H9 (cell line): Measurements from ENCODE around the gene TMEM51. TPM values are rescaled to one million over a fixed set of nuclear protein-coding genes. Genes with fewer than 3 reads are reported as not detected.
A peak's percentile ranks its signal among the peaks of the same experiment; 100 is the strongest.

Experiments used
- DNase-seq: peaks from one replicate; pipeline ENCODE4 v3.0.0-alpha.2; 2017
- H2AFZ ChIP-seq: one replicate; pipeline ENCODE4 v1.6.1; 2013; ENCODE audit warnings: mild to moderate bottlenecking, low read length, control low read depth, moderate library complexity
- H2AK5ac ChIP-seq: 2 replicates; pipeline ENCODE4 v1.6.1; 2013; ENCODE audit warnings: low read length, control low read depth, mixed read lengths; ENCODE audit not compliant: insufficient read length
- H2BK120ac ChIP-seq: one replicate; pipeline ENCODE4 v1.6.1; 2013; ENCODE audit warnings: low read depth, mild to moderate bottlenecking, low read length, control low read depth, inconsistent platforms; ENCODE audit not compliant: poor library complexity, severe bottlenecking
- H2BK12ac ChIP-seq: 2 replicates; pipeline ENCODE4 v1.6.1; 2013; ENCODE audit warnings: low read length, control low read depth, mixed read lengths, low read depth; ENCODE audit not compliant: insufficient read length
- H2BK15ac ChIP-seq: 2 replicates; pipeline ENCODE4 v1.6.1; 2013; ENCODE audit warnings: low read depth, low read length, control low read depth
- H2BK20ac ChIP-seq: one replicate; pipeline ENCODE4 v1.6.1; 2013; ENCODE audit warnings: low read depth, mild to moderate bottlenecking, low read length, control low read depth, inconsistent platforms; ENCODE audit not compliant: poor library complexity, severe bottlenecking
- H2BK5ac ChIP-seq: 2 replicates; pipeline ENCODE4 v1.6.1; 2013; ENCODE audit warnings: low read length, control low read depth, mixed read lengths; ENCODE audit not compliant: insufficient read length
- H3K14ac ChIP-seq: 2 replicates; pipeline ENCODE4 v1.6.1; 2013; ENCODE audit warnings: low read length, control low read depth; ENCODE audit not compliant: insufficient read depth
- H3K18ac ChIP-seq: 2 replicates; pipeline ENCODE4 v1.6.1; 2013; ENCODE audit warnings: low read depth, mild to moderate bottlenecking, mixed read lengths, low read length, control low read depth; ENCODE audit not compliant: insufficient read length
- H3K23ac ChIP-seq: 2 replicates; pipeline ENCODE4 v1.6.1; 2013; ENCODE audit warnings: low read length, control low read depth, mixed read lengths, low read depth; ENCODE audit not compliant: insufficient read length
- H3K23me2 ChIP-seq: 2 replicates; pipeline ENCODE4 v1.6.1; 2013; ENCODE audit warnings: low read depth, mild to moderate bottlenecking, mixed read lengths, low read length, control low read depth; ENCODE audit not compliant: insufficient read length, poor library complexity, severe bottlenecking
- H3K27ac ChIP-seq: 2 replicates; pipeline ENCODE4 v1.5.1; 2013; ENCODE audit warnings: low read length, control low read depth, mixed read lengths, low read depth; ENCODE audit not compliant: insufficient read length
- H3K27me3 ChIP-seq: 2 replicates; pipeline ENCODE4 v1.6.1; 2013; ENCODE audit warnings: low read length, control low read depth, inconsistent platforms; ENCODE audit not compliant: insufficient read depth
- H3K4ac ChIP-seq: 2 replicates; pipeline ENCODE4 v1.6.1; 2013; ENCODE audit warnings: low read depth, mild to moderate bottlenecking, control low read depth, inconsistent platforms, low read length, moderate library complexity
- H3K4me1 ChIP-seq: 2 replicates; pipeline ENCODE4 v1.6.1; 2013; ENCODE audit warnings: low read length, control low read depth, inconsistent platforms; ENCODE audit not compliant: insufficient read depth
- H3K4me2 ChIP-seq: 2 replicates; pipeline ENCODE4 v1.6.1; 2013; ENCODE audit warnings: low read length, control low read depth, mixed read lengths; ENCODE audit not compliant: insufficient read length, insufficient read depth
- H3K56ac ChIP-seq: 2 replicates; pipeline ENCODE4 v1.6.1; 2013; ENCODE audit warnings: low read depth, mild to moderate bottlenecking, mixed read lengths, low read length, control low read depth; ENCODE audit not compliant: insufficient read length
- H3K79me1 ChIP-seq: 2 replicates; pipeline ENCODE4 v1.6.1; 2013; ENCODE audit warnings: low read depth, mild to moderate bottlenecking, moderate library complexity, low read length, control low read depth, inconsistent platforms; ENCODE audit not compliant: insufficient read depth, poor library complexity, severe bottlenecking
- H3K79me2 ChIP-seq: 2 replicates; pipeline ENCODE4 v1.6.1; 2013; ENCODE audit warnings: low read length, control low read depth, inconsistent platforms; ENCODE audit not compliant: insufficient read depth
- H3K9ac ChIP-seq: 2 replicates; pipeline ENCODE4 v1.6.1; 2013; ENCODE audit warnings: low read length, control low read depth, mixed read lengths; ENCODE audit not compliant: insufficient read length; ENCODE audit errors: extremely low read depth
- H3K9me3 ChIP-seq: one replicate; pipeline ENCODE4 v1.6.1; 2013; ENCODE audit warnings: low read depth, low read length, inconsistent platforms; ENCODE audit not compliant: control insufficient read depth
- H3T11ph ChIP-seq: one replicate; pipeline ENCODE4 v1.6.1; 2013; ENCODE audit warnings: mild to moderate bottlenecking, low read length, control low read depth, inconsistent platforms
- H4K20me1 ChIP-seq: one replicate; pipeline ENCODE4 v1.6.1; 2013; ENCODE audit not compliant: control insufficient read depth, insufficient read length, insufficient read depth
- H4K5ac ChIP-seq: 2 replicates; pipeline ENCODE4 v1.6.1; 2013; ENCODE audit warnings: low read depth, mild to moderate bottlenecking, mixed read lengths, low read length, control low read depth; ENCODE audit not compliant: insufficient read length
- H4K8ac ChIP-seq: replicated peaks from 2 replicates; pipeline ENCODE4 v1.6.1; 2013; ENCODE audit warnings: low read length, control low read depth, mixed read lengths, low read depth; ENCODE audit not compliant: insufficient read length
- H4K91ac ChIP-seq: 2 replicates; pipeline ENCODE4 v1.6.1; 2013; ENCODE audit warnings: low read depth, mild to moderate bottlenecking, moderate library complexity, mixed read lengths, low read length, control low read depth; ENCODE audit not compliant: insufficient read length
- H3K27ac Mint-ChIP-seq, 3 experiments: 2 replicates in 2 of 3; 3 replicates in 1 of 3; pipeline ENCODE4 v1.8.0; 2020 to 2021; ENCODE audit warnings: mixed read lengths in 3 of 3, mild to moderate bottlenecking in 1 of 3, moderate library complexity in 1 of 3
- H3K27me3 Mint-ChIP-seq: 2 replicates; pipeline ENCODE4 v1.8.0; 2021; ENCODE audit warnings: low read depth, mild to moderate bottlenecking, moderate library complexity, mixed read lengths
- H3K36me3 Mint-ChIP-seq, 3 experiments: 2 replicates in 2 of 3; 3 replicates in 1 of 3; pipeline ENCODE4 v1.8.0; 2020 to 2021; ENCODE audit warnings: low read depth in 3 of 3, mixed read lengths in 3 of 3; ENCODE audit not compliant: insufficient read depth in 1 of 3
- H3K4me1 Mint-ChIP-seq, 2 experiments: 2 replicates each; pipeline ENCODE4 v1.8.0; 2020; ENCODE audit warnings: mixed read lengths in 2 of 2
- H3K4me3 Mint-ChIP-seq, 2 experiments: 2 replicates in 1 of 2; 3 replicates in 1 of 2; pipeline ENCODE4 v1.8.0; 2020 to 2021; ENCODE audit warnings: mild to moderate bottlenecking in 2 of 2, mixed read lengths in 2 of 2, moderate library complexity in 1 of 2
- H3K9me3 Mint-ChIP-seq, 2 experiments: 2 replicates in 1 of 2; 3 replicates in 1 of 2; pipeline ENCODE4 v1.8.0; 2020; ENCODE audit warnings: mild to moderate bottlenecking in 2 of 2, mixed read lengths in 2 of 2, moderate library complexity in 1 of 2
- CTCF ChIP-seq: fragments of 200-600 bp; sonication (generic); conservative IDR thresholded peaks from 3 replicates; pipeline ENCODE4 v1.8.0; 2021; ENCODE audit warnings: antibody characterized with exemption, mild to moderate bottlenecking
- WGBS: extraction: QIAGEN DNeasy Blood & Tissue Kit; methylation state at CpG from one replicate; pipeline ENCODE4 v1.1.7; 2013; ENCODE audit warnings: missing lambda C conversion rate, low lambda C conversion rate, mixed read lengths; ENCODE audit not compliant: insufficient read length; ENCODE audit errors: extremely low coverage; 5-methylcytosine and 5-hydroxymethylcytosine counted together
- total RNA-seq: library from RNA; stranded (reverse); gene quantifications from 2 replicates; pipeline ENCODE4 v1.2.1, GENCODE V29; 2021

TMEM51 gene
- total RNA-seq, 1 experiment from 2014 or later: 4.6 TPM

GRCh38 chr1:15215116-15215515 lies 61.6 kb downstream of the TMEM51 start:
- no peak overlapping the region for H3K14ac ChIP-seq
- no peak overlapping the region for H2BK5ac ChIP-seq
- no peak overlapping the region for H3T11ph ChIP-seq
- H3K56ac ChIP-seq: no peak overlapping the region
- H3K4me2 ChIP-seq: no peak overlapping the region
- H2BK20ac ChIP-seq: no peak overlapping the region
- no peak overlapping the region for H3K4me3 Mint-ChIP-seq
- H2AFZ ChIP-seq: no peak overlapping the region
- H4K8ac ChIP-seq: no peak overlapping the region
- no peaks in the 10 kb centered on the region for H3K79me2 ChIP-seq
- H4K20me1 ChIP-seq: no peaks in the 10 kb centered on the region
- WGBS: no CpG with 5 or more reads among the region's 23 CpGs
- no peak overlapping the region for H3K18ac ChIP-seq
- H4K91ac ChIP-seq: no peak overlapping the region
- no peaks in the 10 kb centered on the region for H3K9me3 ChIP-seq
- no peaks in the 10 kb centered on the region for H3K27me3 Mint-ChIP-seq
- H3K27ac ChIP-seq: no peak overlapping the region
- no peak overlapping the region for H3K9ac ChIP-seq
- H3K27me3 ChIP-seq: no peaks in the 10 kb centered on the region
- DNase-seq: no peak
- H3K23ac ChIP-seq: no peak overlapping the region
- no peak overlapping the region for H2AK5ac ChIP-seq
- no peaks in the 10 kb centered on the region for H3K79me1 ChIP-seq
- no peak overlapping the region for H4K5ac ChIP-seq
- peaks cover 12 to 17% of the 10 kb centered on the region in 2 experiments for H3K9me3 Mint-ChIP-seq
- peaks cover 21 to 28% of the 10 kb centered on the region in 2 experiments for H3K4me1 Mint-ChIP-seq
- H3K4ac ChIP-seq: no peak overlapping the region
- no peak for TF ChIP-seq CTCF
- no peaks in the 10 kb centered on the region for H3K23me2 ChIP-seq
- H3K4me1 ChIP-seq: peaks cover 2% of the 10 kb centered on the region; the same call in 1 of the 2 replicates
- no peak overlapping the region for H2BK15ac ChIP-seq
- no peak overlapping the region for H2BK12ac ChIP-seq
- peaks cover 28 to 35% (median 29%) of the 10 kb centered on the region in 3 experiments for H3K36me3 Mint-ChIP-seq
- H2BK120ac ChIP-seq: no peak overlapping the region
- 0 out of 7 replicates have a peak overlapping the region, but pooled peaks of 1 of the 3 experiments have one; percentile 51 for H3K27ac Mint-ChIP-seq
